ENCODE results near the gene SRMS.

The SRMS gene

GRCh38 chr20:63495167-63495720, 52.3 kb downstream of the SRMS start:
- no peaks in the 10 kb centered on the region for H4K20me1 ChIP-seq (ENCODE audit: insufficient read depth)

GRCh38 chr20:63494420-63495166, 53.0 kb downstream of the SRMS start:
- no peaks in the 10 kb centered on the region for H3K4me1 ChIP-seq (ENCODE audit: low read depth, poor library complexity, severe bottlenecking)
- H3K4me2 ChIP-seq = no peak overlapping the region
- no peaks in the 10 kb centered on the region for H3K79me2 ChIP-seq (ENCODE audit: insufficient read depth, low read depth)
- TF ChIP-seq CTCF (conservative IDR thresholded peaks at IDR 0.05; ENCODE audit: low read depth, low read length) = no peak
- H2AFZ ChIP-seq (ENCODE audit: low read depth) = no peak overlapping the region
- H3K9ac ChIP-seq = no peak overlapping the region
- H3K27ac ChIP-seq = no peak overlapping the region
- H3K27me3 ChIP-seq (ENCODE audit: insufficient read depth, low read depth) = peaks cover 74% of the 10 kb centered on the region
- H3K4me3 ChIP-seq (IDR thresholded peaks at IDR 0.05; ENCODE audit: insufficient read depth, low read depth, low read length) = no peak overlapping the region
- H3K36me3 ChIP-seq (ENCODE audit: insufficient read depth) = no peaks in the 10 kb centered on the region
- no peaks in the 10 kb centered on the region for H4K20me1 ChIP-seq (ENCODE audit: insufficient read depth)

More at GRCh38 chr20:63495167-63495720, 52.3 kb downstream of the SRMS start:
- Histone ChIP-seq H3K79me2 (ENCODE audit: insufficient read depth, low read depth) (no peaks in the 10 kb centered on the region), H3K4me1 (ENCODE audit: low read depth, poor library complexity, severe bottlenecking) (no peaks in the 10 kb centered on the region), H3K4me2 (no peak overlapping the region), H3K27ac (no peak overlapping the region), H3K4me3 (IDR thresholded peaks at IDR 0.05; ENCODE audit: insufficient read depth, low read depth, low read length) (no peak overlapping the region), H3K27me3 (ENCODE audit: insufficient read depth, low read depth) (peaks cover 70% of the 10 kb centered on the region), H3K9ac (no peak overlapping the region), H3K36me3 (ENCODE audit: insufficient read depth) (no peaks in the 10 kb centered on the region), H2AFZ (ENCODE audit: low read depth) (no peak overlapping the region)
- no peak for TF ChIP-seq CTCF (conservative IDR thresholded peaks at IDR 0.05; ENCODE audit: low read depth, low read length)

DNA sequence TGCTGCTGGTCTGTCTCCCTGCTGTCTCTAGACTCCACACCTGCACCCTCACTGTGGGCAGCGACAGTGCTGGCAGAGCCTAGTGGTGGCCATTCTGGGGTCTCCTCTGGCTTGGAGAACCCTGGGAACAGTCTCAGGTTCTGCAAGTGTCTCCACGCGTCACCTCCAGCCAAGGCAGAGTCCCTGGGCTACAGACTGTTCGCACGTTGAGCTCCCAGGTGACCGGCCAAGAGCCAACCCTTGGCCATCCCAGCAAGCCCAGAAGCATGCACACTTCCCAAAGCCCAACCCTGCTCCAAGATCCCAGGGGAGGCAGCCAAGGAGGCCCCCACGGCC, 53.5 kb downstream of the SRMS start:
- Histone ChIP-seq H3K27me3 (ENCODE audit: insufficient read depth, low read depth) (peaks cover 76% of the 10 kb centered on the region), H3K4me2 (no peak overlapping the region), H2AFZ (ENCODE audit: low read depth) (no peak overlapping the region), H3K79me2 (ENCODE audit: insufficient read depth, low read depth) (no peaks in the 10 kb centered on the region), H3K36me3 (ENCODE audit: insufficient read depth) (no peaks in the 10 kb centered on the region), H4K20me1 (ENCODE audit: insufficient read depth) (no peaks in the 10 kb centered on the region), H3K4me3 (IDR thresholded peaks at IDR 0.05; ENCODE audit: insufficient read depth, low read depth, low read length) (no peak overlapping the region), H3K27ac (no peak overlapping the region), H3K4me1 (ENCODE audit: low read depth, poor library complexity, severe bottlenecking) (no peaks in the 10 kb centered on the region), H3K9ac (no peak overlapping the region)
- no peak for TF ChIP-seq CTCF (conservative IDR thresholded peaks at IDR 0.05; ENCODE audit: low read depth, low read length)

DNA sequence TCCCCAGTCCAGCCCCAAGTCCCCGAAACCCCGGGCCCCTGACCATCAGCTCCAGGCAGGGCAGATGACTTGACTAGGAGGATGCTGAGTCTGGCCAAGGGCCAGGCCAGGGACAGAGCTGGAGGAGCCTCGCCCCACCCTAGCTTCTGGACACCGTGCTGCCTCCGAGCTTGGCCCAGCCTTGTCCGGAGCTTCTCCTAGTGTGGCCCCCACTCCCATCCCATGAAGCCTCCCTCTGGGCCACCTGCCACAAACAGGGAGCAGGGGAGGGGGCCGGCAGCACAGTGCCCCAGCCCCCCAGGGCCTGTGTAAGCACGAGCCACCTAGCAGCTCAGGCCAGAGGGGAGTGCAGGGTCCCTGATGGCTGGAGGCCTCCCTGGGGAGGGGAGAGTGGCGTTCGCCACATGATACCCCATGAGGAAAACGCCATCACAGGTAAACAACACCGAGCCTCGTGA, 54.0 kb downstream of the SRMS start:
- no peak for TF ChIP-seq CTCF (conservative IDR thresholded peaks at IDR 0.05; ENCODE audit: low read depth, low read length)
- H3K4me2 ChIP-seq = no peak overlapping the region
- no peaks in the 10 kb centered on the region for H3K4me1 ChIP-seq (ENCODE audit: low read depth, poor library complexity, severe bottlenecking)
- H3K27ac ChIP-seq = no peak overlapping the region
- H3K36me3 ChIP-seq (ENCODE audit: insufficient read depth) = no peaks in the 10 kb centered on the region
- peaks cover 80% of the 10 kb centered on the region for H3K27me3 ChIP-seq (ENCODE audit: insufficient read depth, low read depth)
- H2AFZ ChIP-seq (ENCODE audit: low read depth) = no peak overlapping the region
- H3K9ac ChIP-seq = no peak overlapping the region
- H3K79me2 ChIP-seq (ENCODE audit: insufficient read depth, low read depth) = no peaks in the 10 kb centered on the region
- H4K20me1 ChIP-seq (ENCODE audit: insufficient read depth) = no peaks in the 10 kb centered on the region
- no peak overlapping the region for H3K4me3 ChIP-seq (IDR thresholded peaks at IDR 0.05; ENCODE audit: insufficient read depth, low read depth, low read length)

All from KMS-11 (cell line).